OCI-LY1 (cell line): Measurements from ENCODE around the gene UCKL1.
"Not testable (repeated sequence)": the region's sequence is repeated elsewhere in the genome, so short reads cannot be mapped to it uniquely, and the experiment has no call there.

ENCODE experiments used
- EZH2 ChIP-seq: fragments of 200-600 bp; sonication (generic), shearing (Covaris generic); IDR thresholded peaks from 2 replicates; pipeline ENCODE4 v1.8.0; 2017; ENCODE audit warnings: borderline replicate concordance, mixed run types, mild to moderate bottlenecking, antibody characterized with exemption, low read length, moderate library complexity, mixed read lengths
- TF ChIP-seq, protein P1 (sequence below): fragments of 200-600 bp; sonication (generic), shearing (Covaris generic); IDR thresholded peaks from 2 replicates; pipeline ENCODE4 v1.5.1; 2017; ENCODE audit warnings: mild to moderate bottlenecking, antibody characterized with exemption, low read length, moderate library complexity, mixed read lengths

DNA sequence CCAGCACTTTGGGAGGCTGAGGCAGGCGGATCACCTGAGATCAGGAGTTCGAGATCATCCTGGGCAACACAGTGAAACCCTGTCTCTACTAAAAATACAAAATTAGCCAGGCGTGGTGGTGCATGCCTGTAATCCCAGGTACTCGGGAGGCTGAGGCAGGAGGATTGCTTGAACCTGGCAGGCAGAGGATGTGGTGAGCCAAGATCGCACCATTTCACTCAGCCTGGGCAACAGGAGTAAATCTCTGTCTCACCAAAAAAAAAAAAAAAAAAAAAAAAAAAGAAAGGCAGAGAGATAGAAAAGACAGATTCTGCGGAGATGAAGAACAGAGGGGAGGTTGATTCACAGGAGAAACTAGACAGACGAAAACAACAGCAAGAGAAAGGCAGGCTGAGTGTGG is 20.3 kb upstream of the UCKL1 start:
- TF ChIP-seq, protein P1, sequence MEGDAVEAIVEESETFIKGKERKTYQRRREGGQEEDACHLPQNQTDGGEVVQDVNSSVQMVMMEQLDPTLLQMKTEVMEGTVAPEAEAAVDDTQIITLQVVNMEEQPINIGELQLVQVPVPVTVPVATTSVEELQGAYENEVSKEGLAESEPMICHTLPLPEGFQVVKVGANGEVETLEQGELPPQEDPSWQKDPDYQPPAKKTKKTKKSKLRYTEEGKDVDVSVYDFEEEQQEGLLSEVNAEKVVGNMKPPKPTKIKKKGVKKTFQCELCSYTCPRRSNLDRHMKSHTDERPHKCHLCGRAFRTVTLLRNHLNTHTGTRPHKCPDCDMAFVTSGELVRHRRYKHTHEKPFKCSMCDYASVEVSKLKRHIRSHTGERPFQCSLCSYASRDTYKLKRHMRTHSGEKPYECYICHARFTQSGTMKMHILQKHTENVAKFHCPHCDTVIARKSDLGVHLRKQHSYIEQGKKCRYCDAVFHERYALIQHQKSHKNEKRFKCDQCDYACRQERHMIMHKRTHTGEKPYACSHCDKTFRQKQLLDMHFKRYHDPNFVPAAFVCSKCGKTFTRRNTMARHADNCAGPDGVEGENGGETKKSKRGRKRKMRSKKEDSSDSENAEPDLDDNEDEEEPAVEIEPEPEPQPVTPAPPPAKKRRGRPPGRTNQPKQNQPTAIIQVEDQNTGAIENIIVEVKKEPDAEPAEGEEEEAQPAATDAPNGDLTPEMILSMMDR, result not testable (repeated sequence)
- not testable (repeated sequence) for TF ChIP-seq EZH2
